GM12865 (cell line): Measurements from ENCODE around the gene ABCF2.
A peak's percentile ranks its signal among the peaks of the same experiment; 100 is the strongest.

Experiments used
- DNase-seq: peaks from one replicate; pipeline ENCODE4 v3.0.0; 2010; ENCODE audit warnings: low read depth
- H3K4me3 ChIP-seq: 2 replicates; pipeline ENCODE4 v1.5.1; 2011; ENCODE audit warnings: mild to moderate bottlenecking, low read depth, low read length, control low read depth
- CTCF ChIP-seq: IDR thresholded peaks from 2 replicates; pipeline ENCODE4 v1.5.1; 2011; ENCODE audit warnings: low read length, control low read depth, low read depth, inconsistent platforms; ENCODE audit not compliant: insufficient read depth; ENCODE audit errors: missing control alignments

Gene ABCF2

DNA sequence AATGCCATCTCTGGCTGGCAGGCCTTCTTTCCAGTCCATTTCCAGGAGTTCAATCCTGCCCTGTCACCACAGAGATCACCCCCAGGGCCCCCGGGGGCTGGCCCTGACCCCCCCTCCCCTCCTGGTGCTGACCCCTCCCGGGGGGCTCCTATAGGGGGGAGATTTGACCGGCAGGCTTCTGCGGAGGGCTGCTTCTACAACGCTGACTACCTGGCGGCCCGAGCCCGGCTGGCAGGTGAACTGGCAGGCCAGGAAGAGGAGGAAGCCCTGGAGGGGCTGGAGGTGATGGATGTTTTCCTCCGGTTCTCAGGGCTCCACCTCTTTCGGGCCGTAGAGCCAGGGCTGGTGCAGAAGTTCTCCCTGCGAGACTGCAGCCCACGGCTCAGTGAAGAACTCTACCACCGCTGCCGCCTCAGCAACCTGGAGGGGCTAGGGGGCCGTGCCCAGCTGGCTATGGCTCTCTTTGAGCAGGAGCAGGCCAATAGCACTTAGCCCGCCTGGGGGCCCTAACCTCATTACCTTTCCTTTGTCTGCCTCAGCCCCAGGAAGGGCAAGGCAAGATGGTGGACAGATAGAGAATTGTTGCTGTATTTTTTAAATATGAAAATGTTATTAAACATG, 11.3 kb upstream of the ABCF2 start:
- no peak for DNase-seq
- no peak overlapping the region for H3K4me3 ChIP-seq
- TF ChIP-seq CTCF: no peak

DNA sequence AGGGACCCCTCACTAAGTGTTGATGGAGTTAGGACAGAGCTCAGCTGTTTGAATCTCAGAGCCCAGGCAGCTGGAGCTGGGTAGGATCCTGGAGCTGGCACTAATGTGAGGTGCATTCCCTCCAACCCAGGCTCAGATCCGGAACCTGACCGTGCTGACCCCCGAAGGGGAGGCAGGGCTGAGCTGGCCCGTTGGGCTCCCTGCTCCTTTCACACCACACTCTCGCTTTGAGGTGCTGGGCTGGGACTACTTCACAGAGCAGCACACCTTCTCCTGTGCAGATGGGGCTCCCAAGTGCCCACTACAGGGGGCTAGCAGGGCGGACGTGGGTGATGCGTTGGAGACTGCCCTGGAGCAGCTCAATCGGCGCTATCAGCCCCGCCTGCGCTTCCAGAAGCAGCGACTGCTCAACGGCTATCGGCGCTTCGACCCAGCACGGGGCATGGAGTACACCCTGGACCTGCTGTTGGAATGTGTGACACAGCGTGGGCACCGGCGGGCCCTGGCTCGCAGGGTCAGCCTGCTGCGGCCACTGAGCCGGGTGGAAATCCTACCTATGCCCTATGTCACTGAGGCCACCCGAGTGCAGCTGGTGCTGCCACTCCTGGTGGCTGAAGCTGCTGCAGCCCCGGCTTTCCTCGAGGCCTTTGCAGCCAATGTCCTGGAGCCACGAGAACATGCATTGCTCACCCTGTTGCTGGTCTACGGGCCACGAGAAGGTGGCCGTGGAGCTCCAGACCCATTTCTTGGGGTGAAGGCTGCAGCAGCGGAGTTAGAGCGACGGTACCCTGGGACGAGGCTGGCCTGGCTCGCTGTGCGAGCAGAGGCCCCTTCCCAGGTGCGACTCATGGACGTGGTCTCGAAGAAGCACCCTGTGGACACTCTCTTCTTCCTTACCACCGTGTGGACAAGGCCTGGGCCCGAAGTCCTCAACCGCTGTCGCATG, 10.5 kb upstream of the ABCF2 start:
- no peak for TF ChIP-seq CTCF
- no peak for DNase-seq
- H3K4me3 ChIP-seq: no peak overlapping the region

GRCh38 chr7:151236406-151236805, 9.4 kb upstream of the ABCF2 start:
- H3K4me3 ChIP-seq: no peak overlapping the region
- no peak for TF ChIP-seq CTCF
- no peak for DNase-seq

- no peak overlapping the region for H3K4me3 ChIP-seq
- no peak for DNase-seq
- no peak for TF ChIP-seq CTCF
Measured at GRCh38 chr7:151235091-151235787, 8.2 kb upstream of the ABCF2 start.

DNA sequence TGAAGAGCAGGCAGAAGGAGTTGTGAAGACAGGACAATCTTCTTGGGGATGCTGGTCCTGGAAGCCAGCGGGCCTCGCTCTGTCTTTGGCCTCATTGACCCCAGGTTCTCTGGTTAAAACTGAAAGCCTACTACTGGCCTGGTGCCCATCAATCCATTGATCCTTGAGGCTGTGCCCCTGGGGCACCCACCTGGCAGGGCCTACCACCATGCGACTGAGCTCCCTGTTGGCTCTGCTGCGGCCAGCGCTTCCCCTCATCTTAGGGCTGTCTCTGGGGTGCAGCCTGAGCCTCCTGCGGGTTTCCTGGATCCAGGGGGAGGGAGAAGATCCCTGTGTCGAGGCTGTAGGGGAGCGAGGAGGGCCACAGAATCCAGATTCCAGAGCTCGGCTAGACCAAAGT, 6.8 kb upstream of the ABCF2 start:
- no peak for DNase-seq
- TF ChIP-seq CTCF: no peak
- peak overlapping the region; percentile 86 for H3K4me3 ChIP-seq

- TF ChIP-seq CTCF: no peak
- peak; percentile 67 for DNase-seq
- H3K4me3 ChIP-seq: peak overlapping the region; percentile 86
Measured at GRCh38 chr7:151232917-151233701, 6.1 kb upstream of the ABCF2 start.
